Glomerular visceral epithelial cell (primary cell): ENCODE measurements around the gene SPRR2F.

Source experiments
- DNase-seq: peaks from one replicate; pipeline ENCODE4 v3.0.0-alpha.2; 2016; ENCODE audit errors: extremely low spot score

SPRR2F gene

DNA sequence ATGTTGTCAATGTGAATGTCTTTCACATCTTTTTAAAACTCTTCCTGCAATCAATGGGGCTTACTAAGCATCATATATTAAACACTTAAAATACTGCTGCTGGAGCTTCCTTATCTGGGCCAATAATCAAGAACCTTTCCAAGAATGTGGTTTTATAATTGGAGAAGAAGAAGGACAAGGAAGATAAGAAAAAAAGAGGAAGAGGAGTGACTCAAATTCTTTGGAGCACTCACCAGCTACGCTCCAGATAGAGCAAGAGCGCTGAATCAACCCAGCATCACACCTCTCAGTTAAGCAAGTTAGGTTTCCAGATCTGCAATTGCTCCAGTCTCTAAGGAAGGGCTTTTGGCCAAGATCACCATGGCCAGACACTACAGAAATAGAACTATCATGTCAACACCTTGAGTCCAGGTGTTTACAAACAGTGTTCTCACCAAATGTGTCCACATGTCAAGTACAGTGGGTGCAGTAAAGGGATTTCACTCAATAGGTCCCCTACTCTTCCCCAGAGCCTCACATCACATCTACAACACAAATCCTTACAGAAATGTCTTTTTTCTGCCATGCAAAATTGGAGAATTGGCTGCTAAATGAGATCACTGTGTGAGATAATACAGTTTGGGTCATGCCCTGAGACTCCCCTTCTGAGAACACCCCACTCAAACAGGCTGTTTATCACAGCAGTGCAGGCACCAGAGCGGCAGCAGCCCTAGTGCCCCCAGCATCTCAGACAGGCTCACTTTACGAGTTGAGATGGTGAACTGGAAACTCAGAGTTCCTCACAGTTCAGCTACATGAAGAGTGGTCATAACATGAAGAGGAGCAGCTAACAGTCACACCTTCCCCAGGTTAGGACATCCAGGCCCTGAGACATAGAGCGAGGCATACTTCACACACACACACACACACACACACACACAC is 40.2 kb downstream of the SPRR2F start:
- no peak for DNase-seq

DNA sequence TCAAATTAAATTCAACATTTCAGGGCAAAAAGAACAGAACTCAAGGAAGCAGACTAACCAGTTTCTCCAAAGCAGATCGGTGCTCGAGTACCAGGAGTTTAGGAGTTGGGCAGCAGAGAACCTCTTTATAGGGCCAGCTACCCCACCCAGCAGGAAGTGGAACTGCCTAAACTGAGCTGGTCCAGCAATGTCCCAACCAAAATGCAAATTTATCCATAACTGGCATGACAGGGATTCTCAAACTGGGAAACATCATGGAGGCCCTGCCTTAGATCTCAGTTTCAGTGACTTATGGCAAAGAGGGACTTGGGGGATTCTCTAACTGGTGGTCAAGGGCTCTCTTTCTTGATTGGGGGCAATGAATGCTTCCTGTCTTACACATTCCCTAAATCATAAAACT is 41.8 kb downstream of the SPRR2F start, which contains the start of gene SPRR2B:
Gene SPRR2B (minus strand): TSS at position 101 of the 400 bp plus-strand sequence. CDS start 772 bp downstream, outside the sequence.
- DNase-seq = no peak

DNA sequence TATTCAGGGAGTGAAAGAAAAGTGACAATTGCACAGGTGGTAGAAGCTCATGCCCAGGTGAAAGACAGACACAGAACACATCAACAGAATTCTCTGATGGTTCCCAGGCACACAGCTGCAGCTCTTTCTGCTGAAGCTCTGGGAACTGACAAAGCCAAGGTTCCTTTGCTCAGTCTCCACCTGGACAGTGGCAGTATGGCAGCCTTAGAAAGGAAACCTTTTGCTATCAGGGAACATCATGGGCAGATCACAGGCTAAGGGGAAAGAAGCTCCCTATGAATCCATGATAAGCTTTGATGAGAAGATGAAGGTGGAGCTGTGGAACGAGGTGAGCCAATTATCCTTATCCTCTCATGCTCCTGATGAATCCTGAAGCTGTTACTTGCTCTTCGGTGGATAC is 43.1 kb downstream of the SPRR2F start:
- DNase-seq = no peak
